Measurements from ENCODE around the gene DCC. TPM values are rescaled to one million over a fixed set of nuclear protein-coding genes. Genes with fewer than 3 reads are reported as not detected.

The DCC gene, protein sequence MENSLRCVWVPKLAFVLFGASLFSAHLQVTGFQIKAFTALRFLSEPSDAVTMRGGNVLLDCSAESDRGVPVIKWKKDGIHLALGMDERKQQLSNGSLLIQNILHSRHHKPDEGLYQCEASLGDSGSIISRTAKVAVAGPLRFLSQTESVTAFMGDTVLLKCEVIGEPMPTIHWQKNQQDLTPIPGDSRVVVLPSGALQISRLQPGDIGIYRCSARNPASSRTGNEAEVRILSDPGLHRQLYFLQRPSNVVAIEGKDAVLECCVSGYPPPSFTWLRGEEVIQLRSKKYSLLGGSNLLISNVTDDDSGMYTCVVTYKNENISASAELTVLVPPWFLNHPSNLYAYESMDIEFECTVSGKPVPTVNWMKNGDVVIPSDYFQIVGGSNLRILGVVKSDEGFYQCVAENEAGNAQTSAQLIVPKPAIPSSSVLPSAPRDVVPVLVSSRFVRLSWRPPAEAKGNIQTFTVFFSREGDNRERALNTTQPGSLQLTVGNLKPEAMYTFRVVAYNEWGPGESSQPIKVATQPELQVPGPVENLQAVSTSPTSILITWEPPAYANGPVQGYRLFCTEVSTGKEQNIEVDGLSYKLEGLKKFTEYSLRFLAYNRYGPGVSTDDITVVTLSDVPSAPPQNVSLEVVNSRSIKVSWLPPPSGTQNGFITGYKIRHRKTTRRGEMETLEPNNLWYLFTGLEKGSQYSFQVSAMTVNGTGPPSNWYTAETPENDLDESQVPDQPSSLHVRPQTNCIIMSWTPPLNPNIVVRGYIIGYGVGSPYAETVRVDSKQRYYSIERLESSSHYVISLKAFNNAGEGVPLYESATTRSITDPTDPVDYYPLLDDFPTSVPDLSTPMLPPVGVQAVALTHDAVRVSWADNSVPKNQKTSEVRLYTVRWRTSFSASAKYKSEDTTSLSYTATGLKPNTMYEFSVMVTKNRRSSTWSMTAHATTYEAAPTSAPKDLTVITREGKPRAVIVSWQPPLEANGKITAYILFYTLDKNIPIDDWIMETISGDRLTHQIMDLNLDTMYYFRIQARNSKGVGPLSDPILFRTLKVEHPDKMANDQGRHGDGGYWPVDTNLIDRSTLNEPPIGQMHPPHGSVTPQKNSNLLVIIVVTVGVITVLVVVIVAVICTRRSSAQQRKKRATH (N-terminal part only)
- total RNA-seq, result not detected
- not detected for total RNA-seq (2013)

DNA sequence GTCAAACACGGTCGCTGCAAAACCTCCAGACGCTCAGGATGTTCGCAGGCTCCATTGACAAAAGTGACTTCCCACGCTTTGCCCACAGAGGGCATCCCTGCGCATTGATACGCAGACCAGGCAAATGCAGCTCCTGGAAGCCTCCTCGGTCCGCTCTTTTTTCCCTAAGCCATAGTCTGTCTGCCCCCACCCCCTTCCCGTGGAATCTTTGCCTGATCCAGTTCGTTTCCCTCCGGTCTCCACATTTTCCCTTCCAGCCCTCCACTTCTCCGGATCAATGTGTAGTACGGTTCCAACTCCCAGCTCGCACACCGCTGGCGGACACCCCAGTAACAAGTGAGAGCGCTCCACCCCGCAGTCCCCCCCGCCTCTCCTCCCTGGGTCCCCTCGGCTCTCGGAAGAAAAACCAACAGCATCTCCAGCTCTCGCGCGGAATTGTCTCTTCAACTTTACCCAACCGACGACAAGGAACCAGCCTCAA lies at the start of gene DCC:
Gene DCC, plus strand, starts transcription at position 307 of the 481 bp plus-strand sequence. CDS start 591 bp downstream, outside the sequence.
- peaks cover 7% of the 10 kb centered on the region for H3K27me3 ChIP-seq (ENCODE audit: control insufficient read depth, insufficient read depth, low read length)
- Mint-ChIP-seq H3K4me3 (no peak within 1 kb of the TSS), H3K4me1 (no peaks in the 10 kb centered on the region), H3K36me3 (peaks cover 17% of the 10 kb centered on the region), H3K27ac (no peak within 1 kb of the TSS), H3K27me3 (ENCODE audit: low read depth in 2 of 2) (peaks cover 21 to 26% of the 10 kb centered on the region in 2 donors), H3K9me3 (peaks cover 6 to 10% of the 10 kb centered on the region in 2 donors)
- intact Hi-C loops (cut with micrococcal nuclease), result no loop called here
- H3K27ac ChIP-seq (ENCODE audit: low read length), result no peak within 1 kb of the TSS
- no peak for DNase-seq
- H3K9me3 ChIP-seq (ENCODE audit: control insufficient read depth, insufficient read depth, low read length), result peaks cover 3% of the 10 kb centered on the region
- no peaks in the 10 kb centered on the region for H3K36me3 ChIP-seq (ENCODE audit: control insufficient read depth, insufficient read depth, low read length)
- H3K4me1 ChIP-seq (ENCODE audit: control insufficient read depth, insufficient read depth, low read length), result no peaks in the 10 kb centered on the region
- no peak for ATAC-seq
- no peak within 1 kb of the TSS for H3K4me3 ChIP-seq (ENCODE audit: low read length)
- WGBS (ENCODE audit: insufficient coverage), result 5% methylated on average over 27 of the region's 27 CpGs
- TF ChIP-seq, protein P1, sequence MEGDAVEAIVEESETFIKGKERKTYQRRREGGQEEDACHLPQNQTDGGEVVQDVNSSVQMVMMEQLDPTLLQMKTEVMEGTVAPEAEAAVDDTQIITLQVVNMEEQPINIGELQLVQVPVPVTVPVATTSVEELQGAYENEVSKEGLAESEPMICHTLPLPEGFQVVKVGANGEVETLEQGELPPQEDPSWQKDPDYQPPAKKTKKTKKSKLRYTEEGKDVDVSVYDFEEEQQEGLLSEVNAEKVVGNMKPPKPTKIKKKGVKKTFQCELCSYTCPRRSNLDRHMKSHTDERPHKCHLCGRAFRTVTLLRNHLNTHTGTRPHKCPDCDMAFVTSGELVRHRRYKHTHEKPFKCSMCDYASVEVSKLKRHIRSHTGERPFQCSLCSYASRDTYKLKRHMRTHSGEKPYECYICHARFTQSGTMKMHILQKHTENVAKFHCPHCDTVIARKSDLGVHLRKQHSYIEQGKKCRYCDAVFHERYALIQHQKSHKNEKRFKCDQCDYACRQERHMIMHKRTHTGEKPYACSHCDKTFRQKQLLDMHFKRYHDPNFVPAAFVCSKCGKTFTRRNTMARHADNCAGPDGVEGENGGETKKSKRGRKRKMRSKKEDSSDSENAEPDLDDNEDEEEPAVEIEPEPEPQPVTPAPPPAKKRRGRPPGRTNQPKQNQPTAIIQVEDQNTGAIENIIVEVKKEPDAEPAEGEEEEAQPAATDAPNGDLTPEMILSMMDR (IDR thresholded peaks at IDR 0.05), result no peak

DNA sequence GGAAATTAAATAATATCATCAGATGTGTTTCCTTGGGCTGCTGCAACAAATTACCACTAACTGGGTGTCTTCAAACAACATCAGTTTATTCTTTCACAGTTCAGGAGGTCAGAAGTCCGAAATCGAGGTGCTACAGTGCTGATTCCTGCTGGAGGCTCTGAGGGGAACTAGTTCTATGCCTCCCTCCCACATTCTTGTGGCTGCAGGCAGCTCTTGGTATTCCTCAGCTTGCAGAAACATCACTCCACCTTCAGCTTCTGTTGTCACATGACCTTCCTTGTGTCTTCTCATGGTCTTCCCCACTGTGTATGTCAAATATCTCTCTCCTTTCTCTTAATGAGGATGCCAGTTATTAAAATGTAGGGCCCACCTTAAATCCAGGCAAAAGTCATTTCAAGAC lies 29.3 kb upstream of the DCC start:
- intact Hi-C loops (cut with micrococcal nuclease), result no loop called here
- Histone ChIP-seq H3K27me3 (ENCODE audit: control insufficient read depth, insufficient read depth, low read length) (no peaks in the 10 kb centered on the region), H3K9me3 (ENCODE audit: control insufficient read depth, insufficient read depth, low read length) (no peaks in the 10 kb centered on the region), H3K4me1 (ENCODE audit: control insufficient read depth, insufficient read depth, low read length) (no peaks in the 10 kb centered on the region), H3K27ac (ENCODE audit: low read length) (no peak overlapping the region), H3K36me3 (ENCODE audit: control insufficient read depth, insufficient read depth, low read length) (no peaks in the 10 kb centered on the region), H3K4me3 (ENCODE audit: low read length) (no peak overlapping the region)
- TF ChIP-seq, protein P1 (IDR thresholded peaks at IDR 0.05), result no peak
- DNase-seq (no peak), ATAC-seq (no peak)
- Mint-ChIP-seq H3K4me3 (no peak overlapping the region), H3K4me1 (no peaks in the 10 kb centered on the region), H3K27ac (no peak overlapping the region), H3K9me3 (peaks cover 3 to 10% of the 10 kb centered on the region in 2 donors), H3K36me3 (no peaks in the 10 kb centered on the region), H3K27me3 (ENCODE audit: low read depth in 2 of 2) (no peaks in the 10 kb centered on the region)
- 33% methylated on average over 2 of the region's 2 CpGs for WGBS (ENCODE audit: insufficient coverage)

DNA sequence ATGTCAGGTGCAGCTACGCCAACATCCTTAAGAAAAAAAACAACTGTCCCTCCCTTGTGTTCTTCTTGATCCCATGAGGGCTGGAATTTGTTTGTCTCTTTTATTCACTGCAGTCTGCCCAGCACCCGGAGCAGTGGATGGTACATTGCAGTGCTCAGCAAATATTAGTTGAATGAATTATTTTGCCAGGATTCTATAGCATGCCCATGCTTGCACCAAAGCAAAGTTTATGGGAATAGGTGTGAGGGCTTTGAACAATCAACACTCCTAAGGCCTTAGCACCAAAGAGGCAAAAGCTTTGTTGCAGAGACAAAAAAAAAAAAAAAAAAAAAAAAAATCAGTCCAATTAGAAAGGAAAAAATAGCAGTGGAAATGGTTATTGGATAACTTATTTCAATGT lies 28.7 kb upstream of the DCC start:
- Histone ChIP-seq H3K4me3 (ENCODE audit: low read length) (no peak overlapping the region), H3K36me3 (ENCODE audit: control insufficient read depth, insufficient read depth, low read length) (no peaks in the 10 kb centered on the region), H3K27ac (ENCODE audit: low read length) (no peak overlapping the region), H3K9me3 (ENCODE audit: control insufficient read depth, insufficient read depth, low read length) (no peaks in the 10 kb centered on the region), H3K4me1 (ENCODE audit: control insufficient read depth, insufficient read depth, low read length) (no peaks in the 10 kb centered on the region), H3K27me3 (ENCODE audit: control insufficient read depth, insufficient read depth, low read length) (no peaks in the 10 kb centered on the region)
- peaks cover 3 to 10% of the 10 kb centered on the region in 2 donors for H3K9me3 Mint-ChIP-seq
- ATAC-seq (no peak), DNase-seq (no peak)
- H3K27ac Mint-ChIP-seq, result no peak overlapping the region
- TF ChIP-seq, protein P1 (IDR thresholded peaks at IDR 0.05), result no peak
- no peaks in the 10 kb centered on the region for H3K4me1 Mint-ChIP-seq
- intact Hi-C loops (cut with micrococcal nuclease), result no loop called here
- H3K4me3 Mint-ChIP-seq, result no peak overlapping the region
- H3K27me3 Mint-ChIP-seq (ENCODE audit: low read depth in 2 of 2), result no peaks in the 10 kb centered on the region
- 93% methylated on average over 2 of the region's 2 CpGs for WGBS (ENCODE audit: insufficient coverage)
- H3K36me3 Mint-ChIP-seq, result no peaks in the 10 kb centered on the region
